HL-60/S4 treated with retinoic acid at 250 ng/mL for 4 days and 3 days (cell line): ENCODE measurements around the gene TBC1D22A.

ENCODE experiments used
- in situ Hi-C: fragments of 300-500 bp; cut with MboI; formaldehyde crosslinking; loops from 2 replicates; pipeline ENCODE4 v1.7.0; 2022; ENCODE audit warnings: low sequenced_read_pairs

The TBC1D22A gene

DNA sequence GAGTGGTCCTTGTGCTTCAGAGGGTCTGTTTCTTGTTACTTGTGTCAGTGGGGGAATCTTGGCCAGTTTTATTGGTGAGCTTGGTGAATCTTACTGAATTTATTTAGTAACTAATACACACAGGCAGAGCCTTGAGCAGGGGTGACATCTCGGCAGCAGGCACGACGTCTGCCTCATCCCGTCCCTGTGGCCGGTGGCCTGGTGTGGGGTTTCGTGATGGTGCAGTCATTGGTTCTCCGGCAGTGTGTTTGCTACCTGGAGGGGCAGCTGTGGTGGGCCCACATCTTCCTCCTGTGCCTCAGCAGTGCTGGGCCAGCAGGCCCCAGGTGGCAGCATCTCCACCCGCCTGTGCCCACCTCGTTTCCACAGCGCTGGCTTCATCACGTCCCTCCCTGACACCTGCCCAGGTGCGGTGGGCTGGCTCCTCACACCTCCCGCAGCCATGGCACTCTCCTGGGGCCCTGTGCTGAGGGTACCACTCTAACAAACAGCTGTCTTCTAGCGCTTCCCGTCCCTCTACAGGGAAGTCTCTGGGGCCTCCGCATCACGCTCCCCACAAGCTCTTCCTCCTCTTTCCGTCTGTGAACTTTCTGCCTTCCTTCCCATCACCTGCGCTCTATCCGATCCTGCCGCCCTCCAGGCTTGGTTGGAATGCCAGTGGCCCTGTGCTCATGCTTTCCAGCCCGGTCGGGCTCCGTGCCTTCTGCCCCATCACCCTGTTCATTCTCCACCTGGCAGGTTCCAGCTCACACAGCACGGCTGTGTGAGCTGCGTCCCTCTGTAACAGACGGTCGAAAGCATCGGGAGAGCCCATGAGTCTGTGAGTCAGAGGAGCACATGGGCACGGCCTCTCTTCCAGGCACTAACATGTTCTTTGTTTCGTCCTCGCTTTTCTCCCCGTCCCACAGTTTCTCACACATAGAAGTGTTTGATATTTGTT lies 203.4 kb downstream of the TBC1D22A start:
- in situ Hi-C loops: no loop called here

DNA sequence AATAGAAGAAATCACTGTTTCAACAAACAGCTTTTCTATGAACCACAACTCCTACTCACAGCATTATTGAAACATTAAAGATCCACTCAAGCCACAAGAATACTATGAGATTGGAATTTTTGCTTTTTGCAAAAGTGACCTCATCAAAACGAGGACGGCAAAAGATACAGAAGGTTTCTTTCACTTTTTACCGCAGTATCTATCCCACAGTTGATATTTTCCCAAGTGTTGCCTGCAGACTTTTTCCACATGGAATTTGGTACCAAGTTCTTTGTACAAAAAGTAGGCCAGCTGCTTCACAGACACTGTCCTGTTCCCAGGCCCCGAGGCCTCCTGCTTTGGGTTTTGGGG lies 204.0 kb downstream of the TBC1D22A start:
- in situ Hi-C loops: no loop called here

DNA sequence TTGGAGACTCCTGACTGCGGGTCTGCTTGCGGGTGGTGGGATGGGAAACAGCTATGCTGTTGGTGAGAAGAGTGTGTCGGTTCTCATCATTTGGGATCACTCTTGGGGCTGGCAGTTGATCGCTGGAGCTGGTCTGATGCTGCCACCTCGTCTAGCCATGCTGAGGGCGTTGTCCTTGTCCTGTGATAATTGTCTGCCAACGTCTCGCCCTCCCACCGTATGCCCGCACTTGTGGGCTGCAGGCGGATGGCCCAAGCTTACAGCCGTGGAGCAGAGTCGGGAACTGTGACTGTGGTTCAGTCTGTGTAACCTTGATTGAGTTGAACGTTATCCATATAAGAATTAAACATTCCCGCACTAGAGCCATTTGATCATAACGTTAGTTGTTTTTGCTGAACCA lies 204.4 kb downstream of the TBC1D22A start:
- in situ Hi-C loops: no loop called here

DNA sequence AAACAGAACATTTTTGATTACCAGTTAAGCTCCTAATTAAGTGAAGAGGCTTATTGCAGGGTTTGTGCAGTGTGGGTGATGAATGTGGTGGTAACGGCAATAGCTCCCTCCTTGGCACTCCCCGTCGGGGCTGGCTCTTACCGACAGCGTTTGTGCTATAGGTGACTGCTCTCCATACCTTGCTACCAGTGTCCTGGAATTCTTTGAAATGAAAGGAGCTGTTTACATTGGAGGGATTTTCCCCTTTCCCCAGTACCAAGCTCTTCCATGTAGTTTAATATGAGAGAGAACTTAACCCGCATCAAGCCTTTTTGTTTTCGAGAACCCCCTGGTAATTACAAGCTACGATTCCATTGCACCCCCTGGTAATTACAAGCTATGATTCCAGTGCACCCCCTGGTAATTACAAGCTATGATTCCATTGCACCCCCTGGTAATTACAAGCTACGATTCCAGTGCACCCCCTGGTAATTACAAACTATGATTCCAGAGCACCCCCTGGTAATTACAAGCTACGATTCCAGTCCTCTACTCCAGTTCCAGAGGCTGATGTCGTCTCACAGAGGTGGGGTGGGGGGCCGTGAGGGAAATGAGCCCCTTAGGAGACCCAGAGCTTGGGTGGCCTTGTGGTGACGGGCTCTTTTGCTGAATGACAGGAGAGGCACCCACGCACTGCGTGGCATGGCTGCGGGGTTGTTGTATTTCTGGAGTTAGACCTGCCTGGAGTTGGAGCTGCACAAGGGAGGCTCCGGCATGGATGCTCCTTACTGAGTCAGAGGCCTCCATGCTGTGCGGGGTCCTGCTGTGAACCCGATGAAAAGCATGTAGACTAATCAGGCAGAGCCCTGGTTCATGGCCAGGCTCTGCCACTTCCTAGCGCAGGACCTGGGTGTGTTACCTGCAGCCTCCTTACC lies 205.3 kb downstream of the TBC1D22A start:
- in situ Hi-C loops: no loop called here

DNA sequence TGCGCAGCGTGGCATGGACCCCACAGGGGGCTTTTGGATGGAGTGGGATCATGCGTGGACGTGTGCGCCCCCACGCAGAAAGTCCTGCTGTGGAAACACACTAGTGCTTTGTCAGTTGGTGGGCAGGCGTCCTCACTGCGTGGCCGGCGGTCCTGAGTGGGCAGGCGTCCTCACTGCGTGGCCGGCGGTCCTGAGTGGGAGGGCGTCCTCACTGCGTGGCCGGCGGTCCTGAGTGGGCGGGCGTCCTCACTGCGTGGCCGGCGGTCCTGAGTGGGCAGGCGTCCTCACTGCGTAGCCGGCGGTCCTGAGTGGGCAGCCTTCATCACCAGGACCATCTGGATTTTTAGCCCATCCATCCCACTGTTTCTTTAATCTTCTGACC lies 205.9 kb downstream of the TBC1D22A start:
- in situ Hi-C loops: no loop called here

DNA sequence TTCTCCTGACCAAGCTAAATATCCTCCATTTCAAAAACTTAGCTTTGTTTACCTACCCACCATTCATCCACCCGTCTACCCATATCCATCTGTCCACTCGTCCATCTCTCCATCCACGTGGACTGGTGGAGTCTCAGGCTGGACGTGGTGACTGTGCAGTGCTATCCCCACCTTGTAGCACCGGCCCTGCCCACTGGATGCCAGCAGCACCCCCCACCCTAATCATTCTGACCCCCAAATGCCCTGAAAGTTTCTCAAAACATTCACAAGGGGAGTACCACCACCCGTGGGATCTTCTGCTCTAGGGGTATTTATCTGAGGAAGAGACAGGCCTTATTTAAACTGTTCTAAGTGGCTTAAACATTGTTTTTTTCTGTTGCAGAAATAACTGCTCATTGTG lies 206.4 kb downstream of the TBC1D22A start:
- in situ Hi-C loops: no loop called here

DNA sequence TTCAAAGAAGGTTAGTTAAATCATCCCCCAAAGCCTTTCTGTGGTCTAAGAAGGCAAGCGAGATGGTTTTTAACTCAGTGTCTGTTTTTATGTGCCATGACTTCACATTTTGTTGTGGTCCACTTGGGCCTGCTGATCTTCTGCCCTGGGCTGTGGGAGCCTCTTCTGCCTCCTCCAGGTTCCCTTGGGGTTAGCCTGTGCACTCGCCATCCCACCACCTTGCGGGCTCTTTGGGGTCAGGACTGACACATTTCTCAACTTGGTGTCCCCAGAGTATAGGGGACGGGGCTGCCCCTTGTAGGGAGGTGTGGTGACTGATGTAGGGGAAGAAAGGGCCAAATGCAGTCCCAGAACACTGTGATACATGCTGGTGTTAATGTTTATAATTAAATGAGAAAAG lies 207.0 kb downstream of the TBC1D22A start:
- in situ Hi-C loops: no loop called here

DNA sequence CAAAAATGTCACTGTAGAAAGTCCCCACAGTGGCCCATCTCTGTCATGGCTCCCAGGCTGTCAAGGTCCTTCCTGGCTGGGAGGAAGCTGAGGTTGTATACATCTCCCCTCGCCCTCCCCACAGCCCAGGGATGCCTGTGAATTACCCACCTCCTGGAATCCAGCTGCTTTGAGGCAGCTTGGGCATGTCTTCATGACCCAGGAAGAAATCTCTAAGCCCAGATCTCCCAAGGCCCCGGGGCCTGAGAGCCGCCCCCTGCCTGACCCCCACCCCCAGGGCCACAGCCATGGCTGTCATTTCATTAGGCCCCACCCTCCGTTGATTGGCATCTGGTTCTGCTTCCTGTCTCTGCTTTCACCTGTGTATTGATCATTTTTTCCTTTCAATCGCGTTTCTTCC lies 207.5 kb downstream of the TBC1D22A start:
- in situ Hi-C loops: no loop called here

DNA sequence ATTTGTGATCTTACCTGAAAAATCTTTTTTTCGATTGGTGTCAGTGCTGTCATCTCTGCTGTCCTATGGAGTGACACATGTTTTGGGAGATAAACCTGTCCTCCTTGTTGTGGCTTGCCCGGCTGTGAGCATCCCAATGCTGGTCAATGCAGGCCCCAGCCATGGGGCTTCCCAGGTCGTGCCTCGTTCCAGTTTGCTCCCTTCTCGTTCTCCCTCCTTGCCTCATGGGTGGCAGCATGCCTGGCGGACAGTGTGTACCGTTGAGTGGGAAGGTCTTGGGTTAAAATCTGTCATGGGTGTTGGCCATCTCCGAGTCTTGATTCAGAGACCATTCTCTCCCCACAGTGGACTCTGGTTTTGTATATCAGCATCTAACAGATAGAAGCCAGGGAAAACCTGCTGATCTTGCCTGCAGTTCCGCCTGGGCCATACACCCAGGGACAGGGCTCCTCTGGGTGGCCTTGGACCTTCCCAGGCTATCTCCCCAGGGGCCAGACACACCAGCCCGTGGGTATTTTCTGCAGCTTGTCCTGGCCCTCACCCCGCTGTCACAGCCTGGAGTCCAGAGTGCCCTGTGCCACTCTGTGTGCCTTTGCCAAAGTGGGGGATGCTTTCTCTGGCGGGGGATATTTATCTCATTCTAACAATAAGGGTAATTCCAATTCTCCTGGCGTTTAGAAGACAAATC lies 208.1 kb downstream of the TBC1D22A start:
- in situ Hi-C loops: no loop called here

DNA sequence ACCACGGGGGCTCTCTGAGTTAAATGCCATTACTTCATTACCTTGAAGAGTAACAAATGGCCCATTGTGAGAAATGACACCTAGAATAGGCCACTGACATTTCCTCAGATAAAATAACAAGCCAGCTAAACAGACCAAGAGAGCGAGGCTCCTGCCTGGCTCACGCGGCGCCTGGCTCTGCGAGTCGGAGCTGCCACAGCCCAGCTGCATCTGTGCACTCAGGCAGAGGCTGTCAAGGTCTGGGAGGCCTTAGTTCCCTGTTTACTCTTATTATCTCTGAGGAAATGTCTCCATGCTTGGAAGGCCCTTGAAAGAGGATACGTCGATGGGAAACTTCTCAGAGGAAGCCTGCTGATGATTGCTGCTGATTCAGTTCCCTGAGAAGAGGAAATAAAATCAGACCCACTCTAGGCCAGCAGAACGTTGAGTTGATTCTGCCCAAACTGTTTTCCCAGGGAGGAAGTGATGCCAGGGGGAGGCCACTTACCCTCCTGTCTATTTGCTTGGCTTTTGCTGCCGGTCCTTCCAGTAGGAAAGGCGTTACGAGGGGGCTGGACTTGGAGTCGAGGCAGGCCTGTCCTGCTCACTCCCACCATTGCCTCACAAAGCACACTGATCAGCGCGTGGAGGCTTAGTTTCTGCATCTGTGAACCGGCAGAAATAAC lies 208.8 kb downstream of the TBC1D22A start:
- in situ Hi-C loops: no loop called here

DNA sequence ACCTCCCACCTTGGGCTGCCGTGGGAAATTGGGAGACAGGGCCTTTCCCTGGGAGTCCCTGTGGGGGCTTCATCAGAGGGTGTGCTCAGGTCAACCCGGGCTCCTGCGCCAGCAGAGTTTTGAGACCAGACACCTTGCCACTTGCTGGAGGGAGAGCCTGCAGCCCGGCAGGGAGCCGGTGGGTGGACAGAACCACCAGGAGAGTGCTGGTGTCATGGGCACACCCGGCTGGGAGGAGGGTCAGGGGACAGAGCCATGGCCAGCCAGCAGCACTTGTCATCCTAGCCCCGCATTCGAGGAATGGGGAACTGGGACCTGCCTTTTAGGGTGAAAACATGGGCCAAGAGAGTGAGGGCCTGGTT lies 209.3 kb downstream of the TBC1D22A start:
- in situ Hi-C loops: no loop called here

DNA sequence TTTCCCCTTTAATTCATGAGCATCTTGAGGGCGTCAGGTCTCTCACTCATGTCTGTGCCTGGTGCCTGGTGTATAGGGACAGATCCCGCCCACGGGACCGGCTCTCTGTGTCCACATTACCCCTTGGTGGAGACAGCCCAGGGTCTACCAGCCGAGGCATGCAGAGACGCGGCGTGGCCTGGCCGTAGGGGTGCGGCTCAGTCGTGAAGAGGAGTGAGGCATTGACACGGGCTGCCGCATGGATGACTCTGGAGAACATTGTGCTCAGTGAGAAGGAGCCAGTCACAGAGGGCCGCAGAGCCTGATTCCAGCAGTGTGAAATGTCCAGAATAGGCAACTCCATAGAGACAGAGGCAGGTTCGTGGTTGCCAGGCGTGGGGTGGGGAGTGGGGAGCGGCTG lies 209.8 kb downstream of the TBC1D22A start:
- in situ Hi-C loops: no loop called here

DNA sequence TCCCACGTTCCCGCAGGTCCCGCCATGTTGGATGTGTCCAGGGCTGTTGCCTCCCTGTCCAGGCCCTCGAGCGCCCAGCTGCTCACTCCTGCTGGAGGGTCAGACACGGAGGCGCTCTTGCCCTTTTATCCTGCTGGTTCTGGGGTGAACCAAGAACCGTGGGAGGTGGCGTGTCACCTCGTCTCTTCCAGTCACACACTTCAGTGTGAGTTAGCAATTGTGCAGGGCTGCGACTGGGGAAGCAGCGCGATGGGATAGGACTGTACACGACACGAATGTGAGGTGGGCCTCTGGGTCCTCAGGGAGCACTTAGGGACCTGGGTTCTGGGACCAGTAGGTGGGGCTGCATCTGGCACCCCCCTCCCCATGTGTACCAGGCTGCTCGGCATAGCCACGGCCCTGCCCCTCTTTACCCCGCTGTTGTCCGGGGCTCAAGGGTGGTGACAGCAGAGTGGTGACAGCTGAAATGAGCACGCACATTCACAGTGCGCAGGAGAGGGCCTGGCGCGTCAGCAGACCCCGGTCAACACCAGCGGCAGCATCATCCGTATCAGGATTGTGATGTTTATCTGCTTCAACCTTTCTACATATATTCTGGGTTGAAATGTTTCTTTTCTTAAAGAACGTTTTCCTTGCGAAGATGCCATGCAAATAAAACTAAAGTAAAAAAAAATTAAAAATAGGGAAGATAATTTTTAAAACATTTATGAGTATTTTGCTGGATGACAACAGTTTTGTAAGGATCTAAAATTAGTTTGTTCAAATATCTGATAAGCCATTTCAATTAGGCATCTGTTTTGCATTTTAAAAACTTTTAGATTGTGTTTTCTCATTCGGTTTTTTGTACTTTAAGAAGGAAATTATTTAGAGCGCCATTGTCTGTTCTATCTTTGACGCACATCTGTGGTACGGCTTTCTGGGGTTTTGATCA lies 210.7 kb downstream of the TBC1D22A start:
- in situ Hi-C loops: no loop called here

DNA sequence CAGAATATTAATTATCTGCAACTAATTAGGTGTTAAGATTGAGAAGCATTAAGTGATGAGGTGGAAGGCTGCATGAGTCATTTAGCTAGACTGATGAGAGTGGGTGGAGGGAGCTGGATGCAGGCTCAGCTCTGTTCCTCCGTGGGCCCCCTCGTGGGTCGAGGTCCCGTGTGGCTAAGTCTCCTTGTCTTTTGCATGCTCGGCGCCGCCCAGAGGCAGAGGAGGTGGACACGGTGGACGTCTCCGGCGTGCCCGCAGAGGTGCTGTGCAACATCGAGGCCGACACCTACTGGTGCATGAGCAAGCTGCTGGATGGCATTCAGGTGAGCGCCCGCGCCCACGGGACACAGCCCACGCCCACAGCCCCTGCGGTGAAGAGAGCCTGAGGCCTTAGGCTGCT lies 211.6 kb downstream of the TBC1D22A start:
- in situ Hi-C loops: no loop called here

DNA sequence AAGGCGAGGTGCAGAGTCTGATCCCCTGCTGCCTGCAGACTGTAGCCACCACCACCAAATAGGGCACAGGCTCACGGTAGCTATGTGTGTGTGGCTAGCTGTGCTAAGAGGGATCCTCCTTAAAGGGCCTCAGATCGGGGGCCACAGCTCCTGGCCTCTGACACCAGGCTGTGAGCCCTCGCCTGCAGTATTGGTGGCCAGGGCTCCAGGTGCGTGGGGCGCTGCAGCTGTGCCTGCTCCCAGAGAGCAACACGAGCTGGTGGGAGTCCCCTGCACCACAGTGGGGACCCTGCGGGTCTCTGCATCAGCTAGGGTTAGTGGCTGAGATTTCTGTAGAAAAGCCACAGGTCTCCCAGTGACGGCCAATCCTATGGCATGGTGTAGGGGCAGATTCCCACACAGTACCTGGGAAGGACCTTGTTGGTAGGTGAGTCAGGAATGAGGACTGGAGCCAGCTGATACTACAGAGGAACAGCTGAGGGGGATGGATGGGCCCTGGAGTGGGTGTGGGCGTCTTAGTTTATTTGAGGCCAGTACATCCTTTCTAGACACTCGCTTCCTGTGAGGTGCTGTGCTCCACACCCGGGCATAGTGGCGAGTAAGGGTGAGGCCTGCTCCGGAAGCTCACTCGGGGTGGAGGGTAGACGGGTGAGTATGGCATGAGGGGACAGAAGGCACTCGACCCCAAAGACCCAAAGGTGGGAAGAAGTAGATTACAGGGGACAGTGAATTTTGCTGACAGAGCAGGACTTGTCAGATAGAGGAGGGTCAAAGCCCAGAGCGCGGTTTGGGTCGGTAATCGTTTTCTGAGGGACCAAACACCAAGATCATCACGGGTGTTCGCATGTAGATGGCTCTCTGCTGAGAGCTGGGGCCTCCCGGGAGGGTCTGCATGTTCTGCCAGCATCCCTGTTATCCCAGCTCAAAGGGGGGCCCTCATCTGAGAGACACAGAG lies 212.5 kb downstream of the TBC1D22A start:
- in situ Hi-C loops: no loop called here

DNA sequence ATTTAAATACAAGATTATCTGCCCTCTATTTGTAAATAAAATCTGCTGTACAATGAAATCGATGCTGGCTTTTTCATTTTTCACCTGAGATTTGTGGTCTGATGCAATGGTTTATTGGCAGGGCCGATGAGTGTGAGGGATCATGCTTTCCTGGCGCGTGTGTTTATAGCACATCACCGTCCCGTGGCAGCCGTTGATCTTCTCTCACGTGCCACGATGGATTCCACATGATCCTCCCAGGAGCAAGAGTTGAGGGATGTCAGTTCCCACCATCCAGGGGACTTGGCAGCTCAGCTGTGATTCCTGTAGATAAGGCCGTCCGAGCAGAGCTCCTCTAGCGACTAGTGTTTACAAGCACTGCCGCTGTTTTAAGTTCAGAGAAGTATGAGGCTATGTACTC lies 213.7 kb downstream of the TBC1D22A start:
- in situ Hi-C loops: no loop called here

DNA sequence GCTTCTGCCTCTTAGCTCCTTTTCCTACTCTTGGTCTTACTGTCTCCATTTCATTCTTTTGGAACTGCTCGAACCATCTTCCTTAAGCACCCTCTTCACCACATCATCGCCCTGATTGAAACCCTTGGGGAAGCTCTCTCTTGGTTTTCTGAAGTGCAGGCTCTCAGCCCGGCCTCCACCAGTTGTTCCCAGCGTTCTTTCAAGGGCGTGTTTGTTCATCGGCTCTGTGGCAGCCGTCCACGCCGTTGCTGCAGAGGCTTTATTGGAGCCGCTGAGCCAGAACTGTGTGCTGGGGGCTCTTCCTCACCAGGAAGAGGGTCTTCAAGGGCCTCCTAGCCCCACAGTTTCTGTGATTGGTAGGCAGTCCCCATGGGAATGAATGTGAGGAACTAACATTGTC lies 214.1 kb downstream of the TBC1D22A start:
- in situ Hi-C loops: no loop called here

DNA sequence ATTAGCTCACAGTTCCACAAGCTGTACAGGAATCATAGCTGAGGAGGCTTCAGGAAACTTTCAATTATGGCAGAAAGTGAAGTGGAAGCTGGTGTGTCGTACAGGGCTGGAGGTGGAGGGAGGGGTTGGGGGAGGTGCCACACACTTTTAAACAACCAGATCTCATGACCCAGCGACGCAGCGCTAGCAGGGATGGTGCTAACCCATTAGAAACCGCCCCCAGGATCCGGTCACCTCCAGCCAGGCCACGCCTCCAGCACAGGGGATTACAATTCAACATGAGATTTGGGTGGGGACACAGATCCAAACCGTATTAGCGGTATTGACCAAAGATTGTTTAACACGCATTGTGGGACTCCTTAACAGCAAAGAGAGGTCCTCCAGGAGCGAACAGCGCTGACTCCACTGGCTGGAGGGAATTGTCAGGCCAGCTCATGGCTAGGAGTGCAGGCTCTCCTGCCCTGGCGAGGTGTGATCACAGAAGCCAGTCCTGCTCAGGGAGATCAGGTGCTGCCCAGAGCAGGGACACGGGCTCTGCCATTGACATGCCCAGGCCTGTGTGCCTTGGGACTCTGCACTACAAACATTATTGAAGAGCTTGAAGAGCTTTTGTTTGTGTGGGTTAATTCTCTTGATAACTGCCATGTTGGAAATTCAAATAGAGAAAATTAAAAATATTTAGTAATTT lies 215.3 kb downstream of the TBC1D22A start:
- in situ Hi-C loops: no loop called here
